Activated CD4-positive, alpha-beta T cell treated with anti-CD3 and anti-CD28 coated beads, Interleukin-2, amount 10 ng/mL, durations not matched to agents 24 days and 14 days (primary cell): ENCODE results near the gene CHRNA4. TPM values are rescaled to one million over a fixed set of nuclear protein-coding genes. Genes with fewer than 3 reads are reported as not detected.

Source experiments
- DNase-seq: peaks from one replicate; pipeline ENCODE4 v3.0.0; 2022
- H3K27ac Mint-ChIP-seq: one replicate; pipeline ENCODE4 v1.8.0; 2022; ENCODE audit warnings: mild to moderate bottlenecking, mixed read lengths
- H3K27me3 Mint-ChIP-seq: one replicate; pipeline ENCODE4 v1.8.0; 2022; ENCODE audit warnings: mixed read lengths
- H3K36me3 Mint-ChIP-seq: one replicate; pipeline ENCODE4 v1.8.0; 2022; ENCODE audit warnings: low read depth, mild to moderate bottlenecking, mixed read lengths
- H3K4me1 Mint-ChIP-seq: one replicate; pipeline ENCODE4 v1.8.0; 2021; ENCODE audit warnings: mixed read lengths
- H3K4me3 Mint-ChIP-seq: one replicate; pipeline ENCODE4 v1.8.0; 2022; ENCODE audit warnings: mild to moderate bottlenecking, moderate library complexity, mixed read lengths
- H3K9me3 Mint-ChIP-seq: one replicate; pipeline ENCODE4 v1.8.0; 2021; ENCODE audit warnings: mixed read lengths
- intact Hi-C: fragments of 100-400 bp; cut with micrococcal nuclease; formaldehyde crosslinking; loops from one replicate; pipeline ENCODE4 v1.15.1; 2023
- total RNA-seq: library from RNA; stranded (reverse); gene quantifications from 2 replicates; pipeline ENCODE4 v1.2.3, GENCODE V29; 2022

Gene CHRNA4
- total RNA-seq, 1 donor from 2014 or later = not detected

DNA sequence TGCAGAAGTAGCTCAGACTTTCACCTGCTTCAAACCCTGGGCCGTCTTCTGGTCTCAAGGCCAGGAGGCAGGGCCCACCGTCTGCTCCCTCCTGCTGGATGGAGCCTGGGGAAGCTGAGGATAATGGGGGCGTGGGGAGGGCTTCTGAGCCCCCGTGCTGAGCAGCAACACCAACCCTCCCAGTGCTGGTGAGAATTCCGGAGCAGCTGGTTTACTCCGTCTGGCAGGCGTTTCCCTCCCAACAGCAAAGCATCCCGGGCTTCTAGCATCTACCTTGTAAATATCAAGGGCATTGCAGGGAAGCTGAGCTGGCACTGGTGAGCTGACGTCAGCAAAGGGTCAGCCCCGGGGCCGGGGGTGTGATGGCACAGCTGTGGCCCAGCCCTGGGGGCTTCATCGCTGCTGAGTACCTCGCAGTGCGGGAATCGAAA is 16.8 kb upstream of the CHRNA4 start:
- no peak for DNase-seq
- Mint-ChIP-seq H3K36me3 (no peaks in the 10 kb centered on the region), H3K27me3 (peaks cover 6% of the 10 kb centered on the region), H3K4me1 (no peaks in the 10 kb centered on the region), H3K9me3 (no peaks in the 10 kb centered on the region), H3K27ac (no peak overlapping the region), H3K4me3 (no peak overlapping the region)
- intact Hi-C loops = no loop called here

DNA sequence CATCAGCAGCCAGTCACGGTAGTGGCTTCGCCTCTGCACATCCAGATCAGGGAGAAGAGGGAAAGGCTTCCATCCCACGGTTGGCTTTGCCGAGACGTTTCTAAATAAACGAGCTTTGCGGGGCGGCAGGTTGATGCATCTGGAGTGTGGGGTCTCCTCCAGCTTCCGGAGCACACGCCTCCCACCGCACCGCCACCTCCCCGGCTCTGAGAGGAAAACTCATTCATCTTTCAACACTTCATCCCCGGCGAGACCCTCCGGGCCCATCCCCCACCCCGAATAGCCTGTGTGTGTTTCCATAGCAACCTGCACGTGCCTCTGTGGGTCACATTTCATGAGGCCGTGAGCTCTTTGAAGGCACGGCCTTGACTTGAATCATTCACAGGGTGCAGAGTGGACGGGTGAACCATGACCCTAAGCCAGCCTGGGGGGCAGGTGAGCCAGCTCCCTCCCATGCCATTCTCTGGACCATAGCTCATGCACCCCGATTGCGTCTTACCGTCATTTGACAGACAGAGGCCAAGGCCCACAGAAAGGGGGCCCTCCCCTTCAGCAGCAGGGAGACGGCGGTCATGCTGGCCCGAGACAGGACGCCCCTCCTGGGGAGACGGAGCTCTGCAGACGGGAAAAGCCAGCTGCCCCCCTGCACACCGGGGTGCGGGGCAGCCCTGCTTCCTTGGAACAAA is 16.2 kb upstream of the CHRNA4 start:
- H3K36me3 Mint-ChIP-seq = no peaks in the 10 kb centered on the region
- no peak overlapping the region for H3K4me3 Mint-ChIP-seq
- H3K27ac Mint-ChIP-seq = no peak overlapping the region
- H3K27me3 Mint-ChIP-seq = peaks cover 6% of the 10 kb centered on the region
- intact Hi-C loops = no loop called here
- H3K9me3 Mint-ChIP-seq = no peaks in the 10 kb centered on the region
- H3K4me1 Mint-ChIP-seq = no peaks in the 10 kb centered on the region
- no peak for DNase-seq

GRCh38 chr20:63376283-63377250 is 15.4 kb upstream of the CHRNA4 start:
- H3K27ac Mint-ChIP-seq = no peak overlapping the region

DNA sequence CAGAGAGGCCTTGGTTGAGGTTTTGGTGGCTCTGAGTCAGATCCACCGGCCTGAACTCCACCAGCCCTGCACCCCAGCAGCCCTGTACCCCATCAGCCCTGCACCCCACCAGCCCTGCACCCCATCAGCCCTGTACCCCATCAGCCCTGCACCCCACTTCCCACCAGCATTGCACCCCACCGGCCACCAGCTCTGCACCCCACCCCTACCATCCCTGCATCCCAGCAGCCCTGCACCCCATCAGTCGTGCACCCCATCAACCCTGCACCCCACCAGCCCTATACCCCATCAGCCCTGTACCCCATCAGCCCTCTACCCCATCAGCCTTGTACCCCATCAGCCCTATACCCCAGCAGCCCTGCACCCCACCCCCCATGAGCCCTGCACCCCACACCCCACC is 14.3 kb upstream of the CHRNA4 start:
- Mint-ChIP-seq H3K36me3 (no peaks in the 10 kb centered on the region), H3K4me1 (no peaks in the 10 kb centered on the region), H3K27ac (no peak overlapping the region), H3K4me3 (no peak overlapping the region), H3K9me3 (no peaks in the 10 kb centered on the region), H3K27me3 (peaks cover 6% of the 10 kb centered on the region)
- no peak for DNase-seq
- intact Hi-C loops = no loop called here

More at GRCh38 chr20:63376283-63377250, 15.4 kb upstream of the CHRNA4 start:
- Mint-ChIP-seq H3K4me3 (no peak overlapping the region), H3K4me1 (no peaks in the 10 kb centered on the region), H3K27me3 (peaks cover 6% of the 10 kb centered on the region), H3K9me3 (no peaks in the 10 kb centered on the region), H3K36me3 (no peaks in the 10 kb centered on the region)
- no peak for DNase-seq
- intact Hi-C loops = no loop called here

DNA sequence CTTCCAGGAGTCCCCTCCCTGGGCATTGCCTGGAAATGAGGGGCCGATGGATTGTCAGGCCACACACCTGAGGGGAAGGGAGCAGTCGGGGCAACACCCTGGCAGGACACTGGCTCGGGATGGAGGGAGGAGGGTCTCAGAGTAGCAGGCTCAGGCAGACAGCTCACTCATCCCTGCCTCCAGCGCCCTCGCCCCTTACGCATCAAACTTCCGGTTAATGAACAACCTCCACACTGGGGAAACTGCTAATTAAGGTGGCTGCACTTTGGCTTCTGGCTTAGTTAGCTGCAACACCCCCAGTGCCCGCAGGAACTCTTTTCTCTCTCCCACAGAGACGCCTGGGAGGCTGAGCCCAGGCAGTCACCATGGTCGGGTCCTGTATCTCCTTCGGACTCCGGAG is 13.4 kb upstream of the CHRNA4 start:
- no peak for DNase-seq
- no peaks in the 10 kb centered on the region for H3K4me1 Mint-ChIP-seq
- no peak overlapping the region for H3K27ac Mint-ChIP-seq
- no peaks in the 10 kb centered on the region for H3K36me3 Mint-ChIP-seq
- no peaks in the 10 kb centered on the region for H3K9me3 Mint-ChIP-seq
- no peak overlapping the region for H3K4me3 Mint-ChIP-seq
- intact Hi-C loops = no loop called here
- H3K27me3 Mint-ChIP-seq = peaks cover 6% of the 10 kb centered on the region

DNA sequence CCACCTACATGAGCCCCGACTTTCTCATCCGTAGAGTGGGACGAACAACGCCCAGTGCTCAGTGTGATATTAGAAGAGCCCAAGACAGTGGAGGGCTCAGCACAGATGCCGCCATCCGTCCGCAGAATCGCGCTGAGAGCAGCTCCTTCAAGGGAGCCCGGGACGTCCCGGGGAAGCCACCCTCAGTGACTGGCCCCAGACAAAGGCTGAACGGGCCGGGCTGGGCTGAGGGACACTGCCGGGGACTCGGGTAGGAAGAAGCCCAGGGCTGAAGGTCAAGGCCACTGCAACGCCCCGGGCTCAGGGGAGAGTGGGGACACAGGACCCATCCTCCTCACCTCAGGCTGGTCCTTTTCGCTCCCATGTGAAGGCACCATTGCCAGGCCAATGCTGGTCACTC is 12.8 kb upstream of the CHRNA4 start:
- no peaks in the 10 kb centered on the region for H3K36me3 Mint-ChIP-seq
- intact Hi-C loops = no loop called here
- DNase-seq = no peak
- H3K27ac Mint-ChIP-seq = no peak overlapping the region
- H3K4me1 Mint-ChIP-seq = no peaks in the 10 kb centered on the region
- H3K27me3 Mint-ChIP-seq = peaks cover 6% of the 10 kb centered on the region
- no peak overlapping the region for H3K4me3 Mint-ChIP-seq
- no peaks in the 10 kb centered on the region for H3K9me3 Mint-ChIP-seq

DNA sequence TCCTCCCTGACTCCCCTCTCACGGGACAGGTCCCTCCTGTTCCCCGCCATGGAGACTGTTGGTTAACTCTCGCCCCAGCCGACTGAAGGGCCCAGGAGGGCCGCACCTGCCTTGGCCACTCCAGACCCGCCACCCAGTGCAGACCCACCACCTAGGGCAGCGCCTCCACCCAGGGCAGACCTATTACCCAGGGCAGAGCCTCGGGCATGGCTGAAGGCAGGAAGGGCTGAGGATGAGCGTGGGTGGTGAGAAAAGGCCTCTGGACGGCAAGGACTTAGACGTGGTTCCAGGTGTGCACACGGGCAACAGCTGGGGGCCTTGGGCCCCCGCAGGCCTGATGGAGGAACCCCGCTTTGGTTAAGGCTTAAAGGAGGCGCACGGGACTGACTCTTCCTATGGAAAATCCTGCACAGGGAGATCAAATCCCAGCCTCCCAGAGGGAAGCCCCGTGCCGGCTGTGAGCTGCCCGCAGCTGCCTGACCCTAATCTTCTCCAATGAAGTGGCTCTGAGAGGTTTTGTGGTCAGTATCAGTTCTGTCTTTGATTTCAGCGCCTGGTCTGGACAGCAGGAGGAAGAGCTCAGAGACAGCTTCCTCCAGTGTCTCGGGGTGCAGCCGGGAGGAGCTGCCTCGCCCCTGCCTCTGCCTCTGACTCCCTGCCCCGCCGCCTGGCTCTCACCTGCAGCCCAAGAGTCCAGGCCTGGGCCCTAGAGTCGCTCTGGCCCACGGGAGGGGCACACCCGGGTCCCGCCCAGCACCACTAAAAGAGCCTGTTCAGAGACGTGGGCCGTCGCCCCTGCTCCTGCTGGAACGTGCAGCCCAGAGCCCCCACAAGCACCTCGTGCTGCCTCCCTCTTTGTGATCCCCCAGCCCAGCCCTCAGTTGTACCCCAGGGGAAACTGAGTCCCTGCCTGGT is 12.1 kb upstream of the CHRNA4 start:
- Mint-ChIP-seq H3K9me3 (no peaks in the 10 kb centered on the region), H3K4me1 (no peaks in the 10 kb centered on the region), H3K27ac (no peak overlapping the region), H3K27me3 (peaks cover 6% of the 10 kb centered on the region), H3K4me3 (no peak overlapping the region), H3K36me3 (no peaks in the 10 kb centered on the region)
- no peak for DNase-seq
- intact Hi-C loops = no loop called here

DNA sequence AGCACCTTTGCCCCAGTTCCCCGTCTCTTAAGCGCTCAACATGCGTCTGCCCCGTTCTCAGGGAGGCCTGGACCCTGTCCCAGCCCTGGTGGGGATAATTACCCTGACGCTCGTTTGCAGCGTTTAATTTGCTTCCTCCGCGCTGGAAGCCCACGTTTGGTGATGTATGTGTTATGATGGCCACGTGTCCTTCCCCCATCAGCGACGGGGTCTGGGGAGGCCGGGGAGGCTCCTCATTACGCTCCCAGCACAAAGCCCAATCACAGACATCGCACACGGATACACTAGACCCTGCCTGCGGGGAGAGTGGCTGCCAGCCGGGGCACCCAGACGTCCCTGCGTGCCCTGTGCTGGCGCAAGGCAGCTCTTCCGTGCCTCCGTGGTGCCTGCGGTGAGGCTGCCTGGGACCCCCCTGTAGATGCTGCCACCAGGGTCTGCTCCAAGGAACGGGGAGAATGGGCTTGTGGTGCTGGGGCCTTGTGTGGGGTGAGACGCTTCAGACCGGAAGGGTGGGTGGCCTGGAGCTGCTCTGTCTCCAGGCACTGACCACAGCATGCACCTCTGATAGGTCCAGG is 10.2 kb upstream of the CHRNA4 start:
- H3K36me3 Mint-ChIP-seq = no peaks in the 10 kb centered on the region
- H3K4me1 Mint-ChIP-seq = no peaks in the 10 kb centered on the region
- no peak for DNase-seq
- intact Hi-C loops = no loop called here
- no peak overlapping the region for H3K27ac Mint-ChIP-seq
- no peak overlapping the region for H3K4me3 Mint-ChIP-seq
- H3K9me3 Mint-ChIP-seq = no peaks in the 10 kb centered on the region
- H3K27me3 Mint-ChIP-seq = peaks cover 2% of the 10 kb centered on the region

DNA sequence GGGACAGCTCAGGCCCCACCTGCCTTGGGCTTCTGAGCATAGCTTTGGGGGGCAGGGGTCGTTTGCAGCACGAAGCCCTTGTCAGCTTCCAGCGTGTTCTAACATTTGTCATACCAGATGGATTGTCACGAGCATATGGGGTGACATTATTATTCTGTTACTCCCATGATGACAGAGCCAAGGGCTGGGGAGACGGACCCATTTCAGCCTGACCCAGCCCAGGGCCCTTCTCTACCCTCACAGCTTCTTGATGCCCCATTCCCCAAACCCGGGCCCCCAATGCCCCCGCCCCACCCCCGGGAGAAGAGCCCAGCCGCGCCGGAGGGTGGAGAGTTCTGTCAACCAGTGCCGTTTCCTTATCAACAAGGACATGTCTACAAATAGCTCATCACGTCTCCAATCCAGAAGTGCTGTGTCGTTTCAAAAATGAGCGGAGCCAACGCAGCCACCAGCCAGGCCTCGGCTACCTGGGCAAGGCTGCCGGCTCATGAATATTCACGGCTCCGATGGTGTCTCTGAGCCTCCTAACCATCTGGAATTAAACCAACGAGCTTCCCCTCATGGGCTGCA is 9.6 kb upstream of the CHRNA4 start:
- no peaks in the 10 kb centered on the region for H3K9me3 Mint-ChIP-seq
- DNase-seq = no peak
- no peak overlapping the region for H3K4me3 Mint-ChIP-seq
- no peaks in the 10 kb centered on the region for H3K36me3 Mint-ChIP-seq
- intact Hi-C loops = no loop called here
- H3K27ac Mint-ChIP-seq = no peak overlapping the region
- H3K4me1 Mint-ChIP-seq = no peaks in the 10 kb centered on the region
- H3K27me3 Mint-ChIP-seq = no peaks in the 10 kb centered on the region

DNA sequence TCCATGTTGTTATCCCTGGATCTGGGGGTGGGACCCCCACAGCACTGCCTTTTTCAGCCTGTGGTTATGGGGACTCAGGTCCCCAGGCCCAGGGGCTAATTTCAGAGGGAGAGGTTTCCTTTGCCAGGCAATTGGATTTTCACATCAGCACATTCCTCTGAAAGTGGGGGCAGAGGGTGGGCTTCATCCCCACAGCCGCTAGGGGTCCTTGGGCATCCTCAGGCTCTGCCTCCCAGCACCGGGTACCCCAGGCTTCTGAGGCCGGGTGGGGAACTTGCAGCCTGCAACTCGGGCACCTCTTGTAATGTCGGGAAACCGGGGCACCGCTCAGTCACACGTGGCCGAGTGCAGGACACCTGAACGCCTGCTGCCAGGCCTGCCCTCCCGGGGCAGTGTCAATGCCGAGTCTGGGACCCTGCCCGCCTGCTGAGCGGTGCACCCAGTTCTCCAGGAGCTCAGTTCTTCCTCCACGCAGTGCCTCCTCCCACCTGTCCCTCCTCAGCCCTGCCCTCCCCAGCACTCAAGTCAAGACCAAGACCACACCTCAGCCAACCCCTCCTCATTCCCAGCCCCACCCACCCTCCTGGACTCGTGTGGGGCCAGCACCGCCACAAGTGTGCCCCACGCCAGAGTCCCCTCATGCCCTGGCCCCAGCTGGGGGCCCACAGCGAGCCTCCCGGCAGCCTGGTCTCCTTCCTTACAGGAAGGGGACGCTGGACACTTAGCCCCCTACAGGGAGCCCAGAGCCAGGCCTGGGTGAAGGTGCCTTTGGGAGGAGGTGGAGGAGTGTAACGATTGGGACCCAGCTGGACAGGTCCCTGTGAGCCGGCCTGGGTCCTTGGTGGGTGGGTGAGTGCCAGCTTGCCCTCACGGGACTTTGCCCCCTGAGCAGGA is 8.8 kb upstream of the CHRNA4 start:
- H3K4me3 Mint-ChIP-seq = no peak overlapping the region
- no peaks in the 10 kb centered on the region for H3K27me3 Mint-ChIP-seq
- no peaks in the 10 kb centered on the region for H3K36me3 Mint-ChIP-seq
- no peak for DNase-seq
- intact Hi-C loops = no loop called here
- no peak overlapping the region for H3K27ac Mint-ChIP-seq
- no peaks in the 10 kb centered on the region for H3K9me3 Mint-ChIP-seq
- no peaks in the 10 kb centered on the region for H3K4me1 Mint-ChIP-seq

DNA sequence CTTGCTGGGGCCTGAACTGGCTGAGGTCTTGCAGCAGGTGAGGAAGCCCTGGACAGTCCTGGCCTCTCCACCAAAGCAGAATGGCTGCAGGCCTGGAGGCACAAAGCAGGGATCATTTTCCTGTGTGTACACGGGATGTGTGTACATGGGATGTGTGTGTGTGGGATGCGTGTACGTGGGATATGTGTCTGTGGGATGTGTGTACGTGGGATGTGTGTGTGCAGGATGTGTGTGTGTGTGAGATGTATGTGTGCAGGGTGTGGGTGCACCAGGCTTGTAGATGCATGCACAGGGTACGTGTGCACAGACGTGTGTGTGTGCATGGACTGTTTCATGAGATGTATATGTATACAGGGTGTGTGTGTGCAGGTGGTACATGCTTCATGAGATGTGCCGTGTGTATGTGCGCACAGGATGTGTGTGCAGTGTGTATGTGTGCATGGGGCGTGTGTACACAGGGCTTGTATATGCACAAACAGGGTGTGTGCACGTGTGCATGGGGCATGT is 7.9 kb upstream of the CHRNA4 start:
- Mint-ChIP-seq H3K27me3 (no peaks in the 10 kb centered on the region), H3K9me3 (no peaks in the 10 kb centered on the region), H3K36me3 (no peaks in the 10 kb centered on the region), H3K4me3 (no peak overlapping the region), H3K4me1 (no peaks in the 10 kb centered on the region), H3K27ac (no peak overlapping the region)
- DNase-seq = no peak
- intact Hi-C loops = no loop called here

GRCh38 chr20:63368151-63368550 is 7.0 kb upstream of the CHRNA4 start:
- H3K36me3 Mint-ChIP-seq = no peaks in the 10 kb centered on the region
- no peak overlapping the region for H3K4me3 Mint-ChIP-seq
- no peaks in the 10 kb centered on the region for H3K27me3 Mint-ChIP-seq
- intact Hi-C loops = no loop called here
- H3K27ac Mint-ChIP-seq = no peak overlapping the region
- no peak for DNase-seq
- no peaks in the 10 kb centered on the region for H3K9me3 Mint-ChIP-seq
- H3K4me1 Mint-ChIP-seq = no peaks in the 10 kb centered on the region
